GM12875 (cell line): ENCODE measurements around the gene CRYM.
"Not testable (repeated sequence)": the region's sequence is repeated elsewhere in the genome, so short reads cannot be mapped to it uniquely, and the experiment has no call there.

Experiments used
- H3K4me3 ChIP-seq: one replicate; pipeline ENCODE4 v1.5.1; 2011; ENCODE audit warnings: low read depth, low read length, control low read depth
- CTCF ChIP-seq: IDR thresholded peaks from 2 replicates; pipeline ENCODE4 v1.5.1; 2011; ENCODE audit warnings: low read depth, mild to moderate bottlenecking, control low read depth, inconsistent platforms, low read length, moderate library complexity, borderline replicate concordance; ENCODE audit not compliant: insufficient read depth

The CRYM gene

GRCh38 chr16:21277927-21278706 lies at the start of gene CRYM:
CRYM (minus strand) TSS chr16:21278290; CDS start chr16:21278251, 39 bp downstream.
- peak within 1 kb of the TSS; percentile 52 for H3K4me3 ChIP-seq
- TF ChIP-seq CTCF = peak; percentile 98

- H3K4me3 ChIP-seq = no peak overlapping the region
- no peak for TF ChIP-seq CTCF
Measured at GRCh38 chr16:21327046-21327445, 49.0 kb upstream of the CRYM start.

DNA sequence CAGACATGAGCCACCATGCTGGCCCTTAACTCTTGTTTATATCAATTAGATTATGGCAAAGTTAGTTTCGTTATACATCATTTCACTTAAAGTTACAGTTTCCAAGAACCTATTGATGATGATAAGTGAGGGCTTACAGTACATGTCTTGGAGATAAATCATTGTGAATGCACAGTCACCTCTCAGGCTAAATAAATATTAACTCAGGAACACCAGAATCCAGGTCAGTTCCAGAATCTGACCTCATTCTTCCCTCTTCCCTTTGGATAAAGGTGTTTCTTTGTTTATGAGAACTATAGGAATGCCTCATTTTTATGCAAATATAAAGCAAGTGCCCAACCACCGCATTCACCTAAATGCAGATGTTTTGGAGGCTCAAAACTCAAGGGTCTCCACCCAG lies 48.4 kb upstream of the CRYM start:
- no peak for TF ChIP-seq CTCF

GRCh38 chr16:21324267-21324666 lies 46.2 kb upstream of the CRYM start:
- TF ChIP-seq CTCF = no peak
- H3K4me3 ChIP-seq = no peak overlapping the region

More for the DNA sequence above, 48.4 kb upstream of the CRYM start:
- H3K4me3 ChIP-seq = no peak overlapping the region

DNA sequence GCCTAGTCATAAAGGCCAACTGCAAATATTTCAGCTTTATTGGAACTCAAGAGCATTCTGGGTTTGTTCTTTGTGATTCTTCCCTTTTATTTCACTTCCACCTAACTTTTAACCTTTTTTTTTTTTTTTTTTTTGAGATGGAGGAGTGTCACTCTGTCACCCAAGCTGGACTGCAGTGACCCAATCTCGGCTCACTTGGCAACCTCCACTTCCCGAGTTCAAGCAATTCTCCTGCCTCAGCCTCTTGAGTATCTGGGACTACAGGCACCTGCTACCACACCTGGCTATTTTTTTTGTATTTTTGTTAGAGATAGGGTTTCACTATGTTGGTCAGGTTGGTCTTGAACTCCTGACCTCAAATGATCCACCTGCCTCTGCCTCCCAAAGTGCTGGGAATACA lies 44.2 kb upstream of the CRYM start:
- not testable (repeated sequence) for H3K4me3 ChIP-seq

DNA sequence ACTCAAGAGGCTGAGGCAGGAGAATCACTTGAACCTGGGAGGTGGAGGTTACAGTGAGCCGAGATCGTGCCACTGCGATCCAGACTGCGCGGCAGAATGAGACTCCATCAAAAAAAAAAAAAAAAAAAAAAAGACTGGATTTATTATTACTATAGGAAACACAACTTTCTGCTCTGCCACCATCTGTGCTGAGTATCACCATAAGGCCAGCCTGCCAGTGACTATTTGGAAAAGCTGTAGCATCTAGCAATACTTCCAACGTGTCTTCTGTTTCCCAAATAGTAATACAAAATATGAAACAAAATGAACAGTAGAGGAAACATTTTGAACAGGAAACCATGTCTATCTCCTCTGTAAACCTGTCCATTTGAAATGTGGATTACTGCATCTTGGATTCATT lies 43.6 kb upstream of the CRYM start:
- H3K4me3 ChIP-seq = no peak overlapping the region
- TF ChIP-seq CTCF = no peak

GRCh38 chr16:21314339-21314738 lies 36.2 kb upstream of the CRYM start:
- TF ChIP-seq CTCF = no peak
- H3K4me3 ChIP-seq = no peak overlapping the region

DNA sequence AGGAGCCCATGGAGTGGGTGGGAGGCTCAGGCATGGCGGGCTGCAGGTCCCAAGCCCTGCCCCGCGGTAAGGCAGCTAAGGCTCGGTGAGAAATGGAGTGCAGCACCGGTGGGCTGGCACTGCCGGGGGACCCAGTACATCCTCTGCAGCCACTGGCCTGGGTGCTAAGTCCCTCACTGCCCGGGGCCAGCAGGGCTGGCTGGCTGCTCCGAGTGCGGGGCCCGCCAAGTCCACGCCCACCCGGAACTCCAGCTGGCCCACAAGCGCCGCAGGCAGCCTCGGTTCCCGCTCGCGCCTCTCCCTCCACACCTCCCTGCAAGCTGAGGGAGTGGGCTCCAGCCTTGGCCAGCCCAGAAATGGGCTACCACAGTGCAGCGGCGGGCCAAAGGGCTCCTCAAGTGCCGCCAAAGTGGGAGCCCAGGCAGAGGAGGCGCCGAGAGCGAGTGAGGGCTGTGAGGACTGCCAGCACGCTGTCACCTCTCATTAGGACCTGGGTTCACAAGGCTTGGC lies 34.8 kb upstream of the CRYM start:
- H3K4me3 ChIP-seq = not testable (repeated sequence)

DNA sequence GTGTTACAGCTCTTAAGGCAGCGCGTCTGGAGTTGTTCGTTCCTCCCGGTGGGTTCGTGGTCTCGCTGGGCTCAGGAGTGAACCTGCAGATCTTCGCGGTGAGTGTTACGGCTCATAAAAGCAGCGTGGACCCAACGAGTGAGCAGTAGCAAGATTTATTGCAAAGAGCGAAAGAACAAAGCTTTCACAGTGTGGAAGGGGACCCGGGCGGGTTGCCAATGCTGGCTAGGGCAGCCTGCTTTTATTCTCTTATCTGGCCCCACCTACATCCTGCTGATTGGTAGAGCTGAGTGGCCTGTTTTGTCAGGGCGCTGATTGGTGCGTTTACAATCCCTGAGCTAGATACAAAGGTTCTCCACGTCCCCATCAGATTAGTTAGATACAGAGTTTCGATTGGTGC lies 34.0 kb upstream of the CRYM start:
- H3K4me3 ChIP-seq = not testable (repeated sequence)

- H3K4me3 ChIP-seq = not testable (repeated sequence)
Measured at GRCh38 chr16:21306712-21307111, 28.6 kb upstream of the CRYM start.
